GM21528 (cell line): ENCODE measurements around the gene CATSPERB.
"Not testable (repeated sequence)": the region's sequence is repeated elsewhere in the genome, so short reads cannot be mapped to it uniquely, and the experiment has no call there.

Experiments
- ATAC-seq: cut with Tn5 transposase; IDR thresholded peaks from one replicate; pipeline ENCODE4 v1.9.1; 2021; ENCODE audit warnings: mild to moderate bottlenecking, moderate library complexity; ENCODE audit not compliant: unreplicated experiment, low FRiP score

CATSPERB gene

GRCh38 chr14:91681118-91681517 lies 50.8 kb downstream of the CATSPERB start:
- no peak for ATAC-seq

- no peak for ATAC-seq
Measured at GRCh38 chr14:91679273-91679672, 52.6 kb downstream of the CATSPERB start.

GRCh38 chr14:91677687-91678086 lies 54.2 kb downstream of the CATSPERB start:
- ATAC-seq: not testable (repeated sequence)

DNA sequence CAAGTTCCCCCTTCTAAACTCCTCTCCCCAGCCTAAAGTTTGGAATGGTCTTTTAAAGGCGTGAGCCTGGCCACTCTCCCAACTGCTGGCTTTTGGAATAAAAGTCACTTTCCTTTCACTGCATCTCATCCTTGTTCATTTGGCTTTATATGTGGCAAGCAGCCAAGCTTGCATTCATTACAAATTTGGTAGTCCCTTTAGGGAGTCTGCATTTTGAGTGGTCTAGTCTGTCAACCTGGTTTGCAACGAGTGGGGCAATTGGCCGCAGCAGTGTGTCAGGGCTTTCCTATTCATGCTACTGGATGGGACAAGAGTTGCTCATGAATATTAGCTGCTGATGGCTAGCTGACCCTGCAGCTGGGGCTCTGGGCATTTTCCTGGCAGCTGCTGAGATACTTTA lies 57.0 kb downstream of the CATSPERB start:
- ATAC-seq: no peak

GRCh38 chr14:91669867-91670266 lies 62.0 kb downstream of the CATSPERB start:
- no peak for ATAC-seq

GRCh38 chr14:91667101-91667500 lies 64.8 kb downstream of the CATSPERB start:
- not testable (repeated sequence) for ATAC-seq

DNA sequence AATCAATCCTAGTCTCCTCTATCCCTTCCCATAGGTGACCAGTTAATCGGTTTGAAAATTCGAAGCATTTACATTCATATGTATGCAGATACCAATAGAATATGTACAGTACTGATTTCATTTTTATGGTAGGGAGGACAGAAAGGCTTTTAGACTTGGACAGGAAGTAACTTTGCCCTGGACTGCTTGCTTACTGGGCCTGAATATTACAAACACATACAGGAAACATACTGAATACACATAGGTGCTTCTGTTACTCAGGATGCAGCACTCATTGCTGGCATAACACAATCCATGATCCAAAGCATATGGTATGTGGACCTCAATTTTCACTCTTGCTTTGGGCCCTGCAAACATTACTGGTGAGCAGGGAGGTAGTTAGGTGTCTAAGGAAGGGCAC lies 71.1 kb downstream of the CATSPERB start:
- no peak for ATAC-seq

GRCh38 chr14:91654836-91655235 lies 77.0 kb downstream of the CATSPERB start:
- no peak for ATAC-seq

DNA sequence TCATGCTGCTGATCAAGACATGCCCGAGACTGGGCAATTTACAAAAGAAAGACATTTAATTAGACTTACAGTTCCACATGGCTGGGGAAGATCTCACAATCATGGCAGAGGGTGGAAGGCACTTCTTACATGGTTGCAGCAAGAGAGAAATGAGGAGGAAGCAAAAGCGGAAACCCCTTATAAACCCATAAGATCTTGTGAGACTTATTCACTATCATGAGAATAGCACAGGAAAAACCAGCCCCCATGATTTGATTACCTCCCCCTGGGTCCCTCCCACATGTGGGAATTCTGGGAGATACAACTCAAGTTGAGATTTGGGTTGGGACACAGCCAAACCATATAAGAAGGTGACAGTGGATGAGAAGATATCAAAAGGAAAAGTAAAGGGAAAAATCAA lies 78.4 kb downstream of the CATSPERB start:
- no peak for ATAC-seq

GRCh38 chr14:91649930-91650329 lies 82.0 kb downstream of the CATSPERB start:
- ATAC-seq: no peak

DNA sequence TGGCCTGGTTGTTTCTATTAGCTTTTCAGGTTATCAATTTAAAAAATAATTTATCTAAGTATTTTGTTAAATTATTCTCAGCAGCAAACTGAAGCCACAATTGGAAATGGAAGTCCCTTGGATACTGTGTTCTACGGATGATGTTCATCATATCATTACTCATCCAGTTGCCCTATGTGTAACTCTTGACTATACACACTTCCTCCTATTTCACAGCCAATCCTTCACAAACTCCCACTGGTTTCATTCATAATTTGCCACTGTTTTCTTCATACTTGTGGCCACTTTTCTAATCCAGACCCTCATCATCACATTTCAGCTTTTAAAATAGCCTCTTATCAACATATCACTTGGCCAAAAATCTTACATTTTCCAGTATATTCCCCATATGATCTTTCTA lies 84.0 kb downstream of the CATSPERB start:
- ATAC-seq: no peak

GRCh38 chr14:91636604-91637003 lies 95.3 kb downstream of the CATSPERB start:
- no peak for ATAC-seq

- no peak for ATAC-seq
Measured at GRCh38 chr14:91624757-91625156, 107.1 kb downstream of the CATSPERB start.

DNA sequence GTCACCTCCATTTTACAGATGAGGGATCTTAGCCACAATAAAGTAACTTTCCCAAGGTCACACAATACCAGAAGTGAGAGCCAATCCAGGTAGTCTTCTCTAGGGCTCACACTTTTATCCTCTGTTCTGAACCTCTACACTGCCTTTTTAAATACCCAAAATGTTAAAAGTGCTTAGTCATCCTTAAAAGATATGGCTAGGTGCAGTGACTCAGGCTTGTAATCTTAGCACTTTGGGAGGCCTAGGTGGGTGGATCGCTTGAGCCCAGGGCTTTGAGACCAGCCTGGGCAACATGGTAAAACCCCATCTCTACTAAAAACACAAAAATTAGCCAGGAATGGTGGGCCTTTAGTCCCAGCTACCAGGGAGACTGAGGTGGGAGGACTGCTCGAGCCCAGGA lies 117.7 kb downstream of the CATSPERB start:
- no peak for ATAC-seq

- no peak for ATAC-seq
Measured at GRCh38 chr14:91613459-91614112, 118.3 kb downstream of the CATSPERB start.

DNA sequence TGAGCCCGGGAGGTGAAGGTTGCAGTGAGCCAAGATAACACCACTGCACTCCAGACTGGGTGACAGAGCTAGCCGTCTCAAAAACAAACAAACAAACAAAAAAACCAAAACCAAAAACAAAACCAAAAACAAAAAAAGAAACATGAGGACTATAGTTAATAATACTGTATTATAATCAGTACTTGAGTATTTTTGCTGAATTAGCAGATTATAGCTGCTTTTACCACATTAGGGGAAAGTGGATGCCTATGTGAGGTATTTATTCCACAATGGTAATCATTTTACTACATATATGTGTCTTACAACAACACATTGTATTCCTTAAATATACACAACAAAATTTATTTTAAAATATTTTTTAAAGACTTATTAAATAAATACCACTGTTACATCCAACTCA lies 120.4 kb downstream of the CATSPERB start:
- no peak for ATAC-seq

- ATAC-seq: no peak
Measured at GRCh38 chr14:91609161-91609560, 122.7 kb downstream of the CATSPERB start.

DNA sequence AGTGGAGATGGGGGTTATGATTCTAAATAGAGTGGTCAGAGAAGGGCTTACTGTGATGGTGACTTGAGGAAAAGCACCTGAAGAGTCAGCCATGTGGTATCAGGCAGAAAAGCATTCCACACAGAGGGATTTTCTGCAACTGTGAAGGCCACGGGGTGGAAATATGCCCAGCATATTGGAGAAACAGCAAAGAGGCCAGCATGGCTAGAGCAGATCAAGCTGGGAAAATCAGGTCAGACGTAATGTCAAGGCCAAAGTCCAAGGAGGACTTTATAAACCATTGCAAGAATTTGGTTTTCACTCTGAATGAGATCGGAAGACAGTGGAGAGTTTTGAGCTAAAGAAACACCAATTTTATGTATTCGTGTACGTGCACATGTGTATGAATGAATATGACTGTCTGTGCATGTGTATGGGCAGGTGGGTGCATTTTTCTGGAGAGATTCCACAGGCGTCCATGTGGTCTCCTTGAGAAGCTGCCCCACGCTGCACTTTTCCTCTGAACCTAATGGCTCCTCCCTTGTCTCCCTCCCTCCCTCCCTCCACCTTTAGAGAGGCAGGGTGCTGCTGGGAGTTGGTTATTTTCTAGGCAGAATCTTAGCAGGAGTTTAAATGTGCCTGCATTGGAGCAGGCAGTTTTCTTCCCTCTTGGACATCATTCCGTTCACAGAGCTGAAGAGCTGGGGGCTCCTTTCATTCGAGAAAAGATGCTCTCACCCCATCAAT lies 124.4 kb downstream of the CATSPERB start:
- no peak for ATAC-seq

- ATAC-seq: no peak
Measured at GRCh38 chr14:91606851-91607250, 125.0 kb downstream of the CATSPERB start.

GRCh38 chr14:91604611-91605010 lies 127.3 kb downstream of the CATSPERB start:
- not testable (repeated sequence) for ATAC-seq

DNA sequence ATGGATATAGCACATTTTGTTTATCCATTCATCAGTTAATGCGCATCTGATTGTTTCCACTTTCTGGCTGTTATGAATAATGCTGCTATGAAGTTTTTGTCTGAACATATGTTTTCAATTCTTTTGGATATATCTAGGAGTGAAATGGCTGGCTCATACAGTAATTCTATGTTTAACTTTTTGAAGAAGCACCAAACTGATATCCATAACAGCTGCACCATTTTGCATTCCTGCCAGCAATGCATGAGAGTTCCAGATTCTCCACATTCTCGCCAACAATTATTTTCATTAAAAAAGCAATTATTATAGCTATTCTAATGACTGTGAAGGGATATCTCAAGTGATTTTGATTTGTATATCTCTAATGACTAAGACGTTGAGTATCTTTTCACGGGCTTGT lies 131.9 kb downstream of the CATSPERB start:
- no peak for ATAC-seq

GRCh38 chr14:91595736-91596135 lies 136.2 kb downstream of the CATSPERB start:
- no peak for ATAC-seq
